Measurements from ENCODE around the gene PIGZ.

The PIGZ gene

DNA sequence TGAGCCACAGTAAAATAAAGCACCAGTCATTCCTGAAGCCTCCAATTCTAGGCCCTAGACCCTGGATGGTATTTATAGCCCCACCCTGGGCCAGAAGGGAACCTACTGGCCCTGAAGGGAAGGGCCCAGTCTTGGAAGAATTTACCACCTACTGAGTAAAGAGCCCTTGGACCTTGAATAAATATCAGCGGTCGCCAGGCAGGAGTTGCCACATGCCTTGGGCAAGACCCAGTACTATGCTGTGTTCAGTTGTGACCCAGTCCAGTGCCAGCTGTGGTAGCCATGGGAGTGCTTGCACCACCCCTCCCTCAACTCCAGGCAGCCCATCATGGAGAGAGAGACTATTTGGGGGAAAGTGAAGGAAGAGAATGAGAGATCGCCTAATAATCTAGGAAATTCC lies 53.3 kb downstream of the PIGZ start:
- peaks cover 30% of the 10 kb centered on the region for H3K36me3 ChIP-seq (ENCODE audit: insufficient read depth, insufficient read length, low read length)
- no peak overlapping the region for H3K4me3 ChIP-seq (ENCODE audit: insufficient read length, low read depth)
- H3K4me1 ChIP-seq (ENCODE audit: insufficient read depth, insufficient read length), result no peaks in the 10 kb centered on the region
- no peak for TF ChIP-seq YY1 (IDR thresholded peaks at IDR 0.05; ENCODE audit: insufficient read depth, insufficient read length)
- TF ChIP-seq ZNF274 (IDR thresholded peaks at IDR 0.05; ENCODE audit: low read depth, low read length), result no peak
- TF ChIP-seq SUZ12 (IDR thresholded peaks at IDR 0.05; ENCODE audit: extremely low read depth, insufficient read depth, insufficient read length), result no peak
- no peaks in the 10 kb centered on the region for H3K27me3 ChIP-seq (ENCODE audit: insufficient read depth, insufficient read length)
- DNase-seq (ENCODE audit: low read depth, low spot score), result no peak
- no peak overlapping the region for H3K9ac ChIP-seq (ENCODE audit: insufficient read length, low read depth)
- H3K9me3 ChIP-seq (ENCODE audit: insufficient read depth, low read length), result no peaks in the 10 kb centered on the region

DNA sequence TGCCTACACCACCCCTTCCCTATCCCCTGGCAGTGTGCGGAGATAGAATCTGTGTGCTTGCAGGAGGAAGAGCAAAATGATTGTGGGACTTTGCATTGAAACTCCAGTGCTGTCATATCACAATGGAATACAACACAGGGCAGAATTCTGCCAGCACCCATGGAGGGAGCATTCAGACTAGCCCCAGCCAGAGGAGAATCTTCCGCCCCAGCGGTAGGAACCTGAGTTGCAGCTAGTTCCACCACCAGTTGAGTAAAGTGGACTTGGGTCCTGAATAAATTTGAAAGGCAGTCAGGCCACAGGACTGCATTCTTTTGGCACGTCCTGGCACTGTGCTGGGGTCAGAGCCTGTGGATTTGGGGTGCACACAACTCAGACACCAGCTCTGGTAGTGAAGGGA lies 53.8 kb downstream of the PIGZ start:
- DNase-seq (ENCODE audit: low read depth, low spot score), result no peak
- peaks cover 29% of the 10 kb centered on the region for H3K36me3 ChIP-seq (ENCODE audit: insufficient read depth, insufficient read length, low read length)
- no peaks in the 10 kb centered on the region for H3K27me3 ChIP-seq (ENCODE audit: insufficient read depth, insufficient read length)
- H3K9ac ChIP-seq (ENCODE audit: insufficient read length, low read depth), result no peak overlapping the region
- TF ChIP-seq SUZ12 (IDR thresholded peaks at IDR 0.05; ENCODE audit: extremely low read depth, insufficient read depth, insufficient read length) (no peak), ZNF274 (IDR thresholded peaks at IDR 0.05; ENCODE audit: low read depth, low read length) (no peak), YY1 (IDR thresholded peaks at IDR 0.05; ENCODE audit: insufficient read depth, insufficient read length) (no peak)
- no peaks in the 10 kb centered on the region for H3K9me3 ChIP-seq (ENCODE audit: insufficient read depth, low read length)
- no peak overlapping the region for H3K4me3 ChIP-seq (ENCODE audit: insufficient read length, low read depth)
- no peaks in the 10 kb centered on the region for H3K4me1 ChIP-seq (ENCODE audit: insufficient read depth, insufficient read length)

GRCh38 chr3:196903740-196904139 lies 64.9 kb downstream of the PIGZ start:
- no peaks in the 10 kb centered on the region for H3K27me3 ChIP-seq (ENCODE audit: insufficient read depth, insufficient read length)
- DNase-seq (ENCODE audit: low read depth, low spot score), result no peak
- TF ChIP-seq YY1 (IDR thresholded peaks at IDR 0.05; ENCODE audit: insufficient read depth, insufficient read length) (no peak), ZNF274 (IDR thresholded peaks at IDR 0.05; ENCODE audit: low read depth, low read length) (no peak), SUZ12 (IDR thresholded peaks at IDR 0.05; ENCODE audit: extremely low read depth, insufficient read depth, insufficient read length) (no peak)
- H3K4me3 ChIP-seq (ENCODE audit: insufficient read length, low read depth), result no peak overlapping the region
- no peak overlapping the region for H3K9ac ChIP-seq (ENCODE audit: insufficient read length, low read depth)
- H3K4me1 ChIP-seq (ENCODE audit: insufficient read depth, insufficient read length), result no peaks in the 10 kb centered on the region
- no peaks in the 10 kb centered on the region for H3K9me3 ChIP-seq (ENCODE audit: insufficient read depth, low read length)
- H3K36me3 ChIP-seq (ENCODE audit: insufficient read depth, insufficient read length, low read length), result peaks cover 82% of the 10 kb centered on the region

GRCh38 chr3:196902296-196902695 lies 66.3 kb downstream of the PIGZ start:
- Histone ChIP-seq H3K4me3 (ENCODE audit: insufficient read length, low read depth) (no peak overlapping the region), H3K27me3 (ENCODE audit: insufficient read depth, insufficient read length) (no peaks in the 10 kb centered on the region), H3K9me3 (ENCODE audit: insufficient read depth, low read length) (no peaks in the 10 kb centered on the region), H3K36me3 (ENCODE audit: insufficient read depth, insufficient read length, low read length) (peaks cover 73% of the 10 kb centered on the region), H3K4me1 (ENCODE audit: insufficient read depth, insufficient read length) (no peaks in the 10 kb centered on the region), H3K9ac (ENCODE audit: insufficient read length, low read depth) (no peak overlapping the region)
- no peak for DNase-seq (ENCODE audit: low read depth, low spot score)
- TF ChIP-seq YY1 (IDR thresholded peaks at IDR 0.05; ENCODE audit: insufficient read depth, insufficient read length) (no peak), SUZ12 (IDR thresholded peaks at IDR 0.05; ENCODE audit: extremely low read depth, insufficient read depth, insufficient read length) (no peak)

DNA sequence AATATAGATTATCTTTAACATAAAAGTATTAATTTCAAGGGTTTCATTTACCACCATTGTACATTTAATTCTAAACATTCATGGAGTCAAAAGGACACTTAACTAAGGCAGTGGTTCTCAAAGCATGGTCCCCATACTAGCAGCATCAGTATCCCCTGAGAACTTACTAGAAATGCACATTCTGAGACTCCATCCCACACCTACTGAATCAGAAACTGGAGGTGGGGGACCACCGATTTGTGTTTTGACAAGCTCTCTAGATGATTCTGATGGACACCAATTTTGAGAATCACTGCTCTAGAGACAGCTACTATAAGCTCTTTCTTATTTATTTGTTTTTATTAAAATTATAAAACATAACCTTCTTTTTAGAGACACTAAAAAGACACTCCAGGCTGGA lies 66.9 kb downstream of the PIGZ start:
- Histone ChIP-seq H3K36me3 (ENCODE audit: insufficient read depth, insufficient read length, low read length) (peaks cover 69% of the 10 kb centered on the region), H3K9ac (ENCODE audit: insufficient read length, low read depth) (no peak overlapping the region), H3K9me3 (ENCODE audit: insufficient read depth, low read length) (no peaks in the 10 kb centered on the region), H3K4me3 (ENCODE audit: insufficient read length, low read depth) (no peak overlapping the region), H3K4me1 (ENCODE audit: insufficient read depth, insufficient read length) (no peaks in the 10 kb centered on the region), H3K27me3 (ENCODE audit: insufficient read depth, insufficient read length) (no peaks in the 10 kb centered on the region)
- DNase-seq (ENCODE audit: low read depth, low spot score), result no peak
- no peak for TF ChIP-seq SUZ12 (IDR thresholded peaks at IDR 0.05; ENCODE audit: extremely low read depth, insufficient read depth, insufficient read length)
- TF ChIP-seq ZNF274 (IDR thresholded peaks at IDR 0.05; ENCODE audit: low read depth, low read length), result no peak
- TF ChIP-seq YY1 (IDR thresholded peaks at IDR 0.05; ENCODE audit: insufficient read depth, insufficient read length), result no peak
